ENCODE measurements around the gene SLC6A3. TPM values are rescaled to one million over a fixed set of nuclear protein-coding genes. Genes with fewer than 3 reads are reported as not detected.
A peak's percentile ranks its signal among the peaks of the same experiment; 100 is the strongest.

Gene SLC6A3
- total RNA-seq (2021): not detected in 2 replicates
- Bru-seq, nascent RNA: not detected
- not detected for BruChase-seq, experiment 1, labeled RNA remaining after a 2-hour chase
- percentile 7 among the genes with signal in this experiment for BruChase-seq, experiment 2, labeled RNA remaining after a 6-hour chase
- long read RNA-seq: 0 reads

DNA sequence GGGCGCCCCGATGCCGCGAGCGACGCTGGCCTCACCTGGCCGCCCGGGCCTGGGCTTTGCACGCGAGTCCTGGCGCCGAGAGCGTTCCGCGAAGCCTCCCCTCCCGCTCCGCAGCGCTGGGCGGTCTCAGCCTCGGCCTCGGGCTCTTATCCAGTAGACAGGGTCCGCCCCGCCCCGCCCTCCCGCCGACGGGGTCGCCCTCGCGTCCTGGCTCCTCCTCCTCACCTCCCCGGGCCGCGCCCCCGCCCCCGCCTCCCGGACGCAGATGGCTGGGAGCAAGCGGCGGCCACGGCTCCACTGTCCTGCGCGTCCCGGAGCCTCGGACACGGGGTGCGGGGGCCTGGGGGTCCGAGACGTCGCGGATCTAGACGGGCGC is at the start of gene SLC6A3:
SLC6A3 (minus strand) TSS at position 128 of the 376 bp plus-strand sequence. CDS start 2,243 bp downstream, outside the sequence.
- Histone ChIP-seq H3K4me1 (ENCODE audit: insufficient read depth, low read length, poor library complexity, severe bottlenecking) (no peaks in the 10 kb centered on the region), H3K36me3 (ENCODE audit: insufficient read depth, low read length, poor library complexity, severe bottlenecking) (no peaks in the 10 kb centered on the region), H3K27me3 (replicated peaks; ENCODE audit: insufficient read depth, low read depth, low read length, poor library complexity) (peaks cover 80% of the 10 kb centered on the region), H3K4me3 (ENCODE audit: low read depth, low read length, poor library complexity, severe bottlenecking) (no peak within 1 kb of the TSS), H3K9me3 (ENCODE audit: low read depth, low read length, poor library complexity, severe bottlenecking) (no peaks in the 10 kb centered on the region), H3K27ac (ENCODE audit: low read depth, low read length, poor library complexity, severe bottlenecking) (no peak within 1 kb of the TSS)
- peak; percentile 14 for DNase-seq (ENCODE audit: low spot score)
- POLR2A ChIA-PET (ENCODE audit: low non-redundant PET): no interaction called here
- intact Hi-C loops (cut with micrococcal nuclease; ENCODE audit: unreplicated experiment): no loop called here
- TF ChIP-seq, protein P1, sequence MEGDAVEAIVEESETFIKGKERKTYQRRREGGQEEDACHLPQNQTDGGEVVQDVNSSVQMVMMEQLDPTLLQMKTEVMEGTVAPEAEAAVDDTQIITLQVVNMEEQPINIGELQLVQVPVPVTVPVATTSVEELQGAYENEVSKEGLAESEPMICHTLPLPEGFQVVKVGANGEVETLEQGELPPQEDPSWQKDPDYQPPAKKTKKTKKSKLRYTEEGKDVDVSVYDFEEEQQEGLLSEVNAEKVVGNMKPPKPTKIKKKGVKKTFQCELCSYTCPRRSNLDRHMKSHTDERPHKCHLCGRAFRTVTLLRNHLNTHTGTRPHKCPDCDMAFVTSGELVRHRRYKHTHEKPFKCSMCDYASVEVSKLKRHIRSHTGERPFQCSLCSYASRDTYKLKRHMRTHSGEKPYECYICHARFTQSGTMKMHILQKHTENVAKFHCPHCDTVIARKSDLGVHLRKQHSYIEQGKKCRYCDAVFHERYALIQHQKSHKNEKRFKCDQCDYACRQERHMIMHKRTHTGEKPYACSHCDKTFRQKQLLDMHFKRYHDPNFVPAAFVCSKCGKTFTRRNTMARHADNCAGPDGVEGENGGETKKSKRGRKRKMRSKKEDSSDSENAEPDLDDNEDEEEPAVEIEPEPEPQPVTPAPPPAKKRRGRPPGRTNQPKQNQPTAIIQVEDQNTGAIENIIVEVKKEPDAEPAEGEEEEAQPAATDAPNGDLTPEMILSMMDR (conservative IDR thresholded peaks at IDR 0.05; ENCODE audit: low read depth, low read length): no peak
- TF ChIP-seq EZH2 (IDR thresholded peaks at IDR 0.05; ENCODE audit: borderline replicate concordance, low read depth, low read length, poor library complexity, severe bottlenecking): no peak
- CTCF ChIA-PET: no interaction called here
- BruUV-seq (replicated peaks): no TSS peak

DNA sequence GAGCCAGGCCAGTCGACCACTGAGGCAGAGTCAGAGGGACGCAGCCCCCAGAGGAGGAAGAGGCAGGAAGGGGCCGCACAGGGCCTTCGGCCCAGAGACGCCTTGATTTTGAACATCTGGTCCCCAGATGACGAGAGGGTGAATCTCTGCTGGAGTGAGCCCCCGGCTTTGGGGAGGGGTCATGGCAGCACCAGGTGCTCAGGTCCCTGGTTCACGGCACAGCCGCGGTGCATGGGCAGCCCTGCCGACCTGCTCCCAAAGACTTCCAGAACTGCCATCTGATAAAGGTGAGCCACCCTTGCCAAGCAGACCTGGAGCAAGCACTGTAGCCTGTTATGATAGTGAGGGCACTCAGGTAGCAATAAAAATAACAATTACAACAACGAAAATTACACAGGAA is 48.7 kb upstream of the SLC6A3 start:
- Histone ChIP-seq H3K9me3 (ENCODE audit: low read depth, low read length, poor library complexity, severe bottlenecking) (no peaks in the 10 kb centered on the region), H3K36me3 (ENCODE audit: insufficient read depth, low read length, poor library complexity, severe bottlenecking) (peaks cover 44% of the 10 kb centered on the region), H3K4me3 (ENCODE audit: low read depth, low read length, poor library complexity, severe bottlenecking) (no peak overlapping the region), H3K27me3 (replicated peaks; ENCODE audit: insufficient read depth, low read depth, low read length, poor library complexity) (no peaks in the 10 kb centered on the region), H3K27ac (ENCODE audit: low read depth, low read length, poor library complexity, severe bottlenecking) (no peak overlapping the region), H3K4me1 (ENCODE audit: insufficient read depth, low read length, poor library complexity, severe bottlenecking) (no peaks in the 10 kb centered on the region)
- CTCF ChIA-PET: no interaction called here
- POLR2A ChIA-PET (ENCODE audit: low non-redundant PET): no interaction called here
- BruUV-seq (replicated peaks): no TSS peak
- TF ChIP-seq, protein P1 (conservative IDR thresholded peaks at IDR 0.05; ENCODE audit: low read depth, low read length): no peak
- TF ChIP-seq EZH2 (IDR thresholded peaks at IDR 0.05; ENCODE audit: borderline replicate concordance, low read depth, low read length, poor library complexity, severe bottlenecking): no peak
- intact Hi-C loops (cut with micrococcal nuclease; ENCODE audit: unreplicated experiment): no loop called here
- DNase-seq (ENCODE audit: low spot score): no peak

DNA sequence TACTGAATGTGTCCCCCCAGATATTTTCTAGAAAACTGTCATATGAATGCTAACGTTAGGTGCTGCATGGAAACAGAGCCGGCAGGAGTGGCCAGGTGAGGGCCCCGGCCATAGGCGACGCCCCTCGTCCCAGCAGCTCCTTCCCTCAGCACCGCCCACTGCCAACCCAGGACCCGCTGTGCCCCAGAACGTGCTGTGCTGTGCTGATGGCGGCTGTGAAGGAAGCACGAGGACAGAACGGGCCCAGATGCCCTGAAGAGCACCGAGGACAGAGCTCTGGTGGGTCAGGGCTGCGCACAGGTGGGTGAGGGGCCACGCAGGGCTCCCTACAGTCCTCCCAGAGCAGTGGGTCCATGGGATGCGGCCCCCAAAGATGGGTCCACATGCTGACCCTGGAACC is 48.2 kb upstream of the SLC6A3 start:
- ChIA-PET POLR2A (ENCODE audit: low non-redundant PET) (no interaction called here), CTCF (no interaction called here)
- TF ChIP-seq, protein P1 (conservative IDR thresholded peaks at IDR 0.05; ENCODE audit: low read depth, low read length): no peak
- no peak for TF ChIP-seq EZH2 (IDR thresholded peaks at IDR 0.05; ENCODE audit: borderline replicate concordance, low read depth, low read length, poor library complexity, severe bottlenecking)
- no peak for DNase-seq (ENCODE audit: low spot score)
- Histone ChIP-seq H3K36me3 (ENCODE audit: insufficient read depth, low read length, poor library complexity, severe bottlenecking) (peaks cover 48% of the 10 kb centered on the region), H3K4me3 (ENCODE audit: low read depth, low read length, poor library complexity, severe bottlenecking) (no peak overlapping the region), H3K27ac (ENCODE audit: low read depth, low read length, poor library complexity, severe bottlenecking) (no peak overlapping the region), H3K4me1 (ENCODE audit: insufficient read depth, low read length, poor library complexity, severe bottlenecking) (no peaks in the 10 kb centered on the region), H3K27me3 (replicated peaks; ENCODE audit: insufficient read depth, low read depth, low read length, poor library complexity) (no peaks in the 10 kb centered on the region), H3K9me3 (ENCODE audit: low read depth, low read length, poor library complexity, severe bottlenecking) (no peaks in the 10 kb centered on the region)
- BruUV-seq (replicated peaks): no TSS peak
- intact Hi-C loops (cut with micrococcal nuclease; ENCODE audit: unreplicated experiment): no loop called here
